WTC11 (cell line): ENCODE results near the gene NCKAP5. TPM values are rescaled to one million over a fixed set of nuclear protein-coding genes. Genes with fewer than 3 reads are reported as not detected.

ENCODE experiments used
- ATAC-seq: fragments of 200-7000 bp; cut with Tn5 transposase; 2 replicates; pipeline ENCODE4 v1.10.0; 2021; ENCODE audit warnings: mild to moderate bottlenecking, moderate library complexity
- CTCF ChIA-PET: fragments of 300-600 bp; sonication (Branson Sonifier 250); formaldehyde crosslinking; loops from one replicate; lab custom pipeline; 2021; ENCODE audit warnings: antibody characterized with exemption; lab: Charles Lee
- POLR2A ChIA-PET: fragments of 350-600 bp; sonication (Branson Sonifier 250); formaldehyde crosslinking; loops from one replicate; lab custom pipeline; 2021; ENCODE audit warnings: antibody characterized with exemption; lab: Charles Lee
- DNase-seq: peaks from one replicate; pipeline ENCODE4 v3.0.0; 2021; ENCODE audit warnings: low spot score
- H3K27ac Mint-ChIP-seq: 2 replicates; pipeline ENCODE4 v1.8.0; 2021; ENCODE audit warnings: mixed read lengths
- H3K27me3 Mint-ChIP-seq: 2 replicates; pipeline ENCODE4 v1.8.0; 2021; ENCODE audit warnings: low read depth, mild to moderate bottlenecking, moderate library complexity, mixed read lengths
- H3K36me3 Mint-ChIP-seq: 2 replicates; pipeline ENCODE4 v1.8.0; 2021; ENCODE audit warnings: mixed read lengths
- H3K4me1 Mint-ChIP-seq: 2 replicates; pipeline ENCODE4 v1.8.0; 2022; ENCODE audit warnings: mixed read lengths
- H3K4me3 Mint-ChIP-seq: 2 replicates; pipeline ENCODE4 v1.8.0; 2021; ENCODE audit warnings: mild to moderate bottlenecking, moderate library complexity, mixed read lengths
- H3K9me3 Mint-ChIP-seq: 2 replicates; pipeline ENCODE4 v1.8.0; 2021; ENCODE audit warnings: mixed read lengths
- AFF4 ChIP-seq: sonication (generic); formaldehyde crosslinking; IDR thresholded peaks from 2 replicates; pipeline ENCODE4 v1.8.1; 2023; ENCODE audit warnings: mild to moderate bottlenecking, missing genetic modification reagents, borderline replicate concordance
- ARID4B ChIP-seq: sonication (generic); formaldehyde crosslinking; IDR thresholded peaks from 2 replicates; pipeline ENCODE4 v1.8.0; 2023; ENCODE audit warnings: missing genetic modification reagents, mild to moderate bottlenecking, borderline replicate concordance
- ATF3 ChIP-seq: sonication (generic); formaldehyde crosslinking; conservative IDR thresholded peaks from 2 replicates; pipeline ENCODE4 v1.8.1; 2022; ENCODE audit warnings: mild to moderate bottlenecking, missing genetic modification reagents
- CREM ChIP-seq: sonication (generic); formaldehyde crosslinking; IDR thresholded peaks from 2 replicates; pipeline ENCODE4 v1.8.1; 2022; ENCODE audit warnings: mild to moderate bottlenecking, missing genetic modification reagents, moderate library complexity
- GRHL2 ChIP-seq: fragments of 250-450 bp; sonication (Bioruptor Pico); IDR thresholded peaks from 2 replicates; pipeline ENCODE4 v1.8.0; 2022; ENCODE audit warnings: mild to moderate bottlenecking, moderate library complexity; ENCODE audit not compliant: insufficient replicate concordance, severe bottlenecking
- GTF2I ChIP-seq: fragments of 250-450 bp; sonication (Bioruptor Pico); conservative IDR thresholded peaks from 2 replicates; pipeline ENCODE4 v1.4.0; 2021; ENCODE audit warnings: mild to moderate bottlenecking
- HMGA2 ChIP-seq: fragments of 250-450 bp; sonication (Bioruptor Pico); IDR thresholded peaks from 2 replicates; pipeline ENCODE4 v1.4.0; 2021; ENCODE audit warnings: mild to moderate bottlenecking, moderate library complexity
- JUN ChIP-seq: sonication (generic); formaldehyde crosslinking; IDR thresholded peaks from 2 replicates; pipeline ENCODE4 v1.8.0; 2023; ENCODE audit warnings: mild to moderate bottlenecking, missing genetic modification reagents
- KAT7 ChIP-seq: sonication (generic); formaldehyde crosslinking; IDR thresholded peaks from 2 replicates; pipeline ENCODE4 v1.8.1; 2023; ENCODE audit warnings: missing genetic modification reagents, mild to moderate bottlenecking, borderline replicate concordance
- MYBL2 ChIP-seq: sonication (generic); formaldehyde crosslinking; IDR thresholded peaks from 2 replicates; pipeline ENCODE4 v1.8.1; 2023; ENCODE audit warnings: mild to moderate bottlenecking, moderate library complexity, missing genetic modification reagents
- RORB ChIP-seq: fragments of 250-450 bp; sonication (Bioruptor Pico); IDR thresholded peaks from 2 replicates; pipeline ENCODE4 v1.9.0; 2021; ENCODE audit warnings: mild to moderate bottlenecking
- TCF7 ChIP-seq: sonication (generic); formaldehyde crosslinking; IDR thresholded peaks from 2 replicates; pipeline ENCODE4 v1.8.0; 2022; ENCODE audit warnings: mild to moderate bottlenecking, low read depth, missing genetic modification reagents, moderate library complexity
- TEAD4 ChIP-seq: sonication (generic); formaldehyde crosslinking; IDR thresholded peaks from 2 replicates; pipeline ENCODE4 v1.8.0; 2022; ENCODE audit warnings: mild to moderate bottlenecking, missing genetic modification reagents
- ZMAT4 ChIP-seq: fragments of 250-450 bp; sonication (Bioruptor Pico); IDR thresholded peaks from 2 replicates; pipeline ENCODE4 v1.9.0; 2021; ENCODE audit warnings: mild to moderate bottlenecking
- ZNF263 ChIP-seq: sonication (generic); formaldehyde crosslinking; IDR thresholded peaks from 2 replicates; pipeline ENCODE4 v1.8.1; 2022; ENCODE audit warnings: low read depth, mild to moderate bottlenecking, moderate library complexity, missing genetic modification reagents
- ZNF396 ChIP-seq: fragments of 250-450 bp; sonication (Bioruptor Pico); IDR thresholded peaks from 2 replicates; pipeline ENCODE4 v1.8.0; 2021; ENCODE audit warnings: mild to moderate bottlenecking, moderate library complexity, borderline replicate concordance
- ZNF416 ChIP-seq: fragments of 250-450 bp; sonication (Bioruptor Pico); IDR thresholded peaks from 2 replicates; pipeline ENCODE4 v1.9.0; 2021; ENCODE audit warnings: mild to moderate bottlenecking, inconsistent platforms
- ZNF425 ChIP-seq: fragments of 250-450 bp; sonication (Bioruptor Pico); conservative IDR thresholded peaks from 2 replicates; pipeline ENCODE4 v1.9.0; 2021; ENCODE audit warnings: mild to moderate bottlenecking
- ZNF532 ChIP-seq: fragments of 250-450 bp; sonication (Bioruptor Pico); IDR thresholded peaks from 2 replicates; pipeline ENCODE4 v1.9.0; 2021; ENCODE audit warnings: mild to moderate bottlenecking, borderline replicate concordance
- ZSCAN18 ChIP-seq: fragments of 250-450 bp; sonication (Bioruptor Pico); IDR thresholded peaks from 2 replicates; pipeline ENCODE4 v2.1.2; 2022; ENCODE audit warnings: mild to moderate bottlenecking, moderate library complexity
- total RNA-seq: library from RNA; stranded (reverse); gene quantifications from 3 replicates; pipeline ENCODE4 v1.2.3, GENCODE V29; 2021

The NCKAP5 gene
- total RNA-seq, 1 experiment from 2014 or later = 0.55 TPM

- Mint-ChIP-seq H3K27ac (no peak overlapping the region), H3K27me3 (no peaks in the 10 kb centered on the region), H3K4me3 (no peak overlapping the region), H3K9me3 (peaks cover 8% of the 10 kb centered on the region), H3K36me3 (no peaks in the 10 kb centered on the region), H3K4me1 (peaks cover 8% of the 10 kb centered on the region; the same call in 1 of the 2 replicates)
- ChIA-PET CTCF (no interaction called here), POLR2A (no interaction called here)
- TF ChIP-seq ZMAT4 (CRISPR knock-in tag) (no peak), JUN (CRISPR knock-in tag) (no peak), HMGA2 (no peak), ZNF532 (CRISPR knock-in tag) (no peak), KAT7 (CRISPR knock-in tag) (no peak), ZNF263 (CRISPR knock-in tag) (no peak), TEAD4 (CRISPR knock-in tag) (no peak), MYBL2 (CRISPR knock-in tag) (no peak), ZNF396 (no peak), ZNF425 (no peak), GRHL2 (no peak), CREM (no peak), ZNF416 (CRISPR knock-in tag) (no peak), TCF7 (CRISPR knock-in tag) (no peak), AFF4 (CRISPR knock-in tag) (no peak), ZSCAN18 (no peak), GTF2I (no peak), RORB (CRISPR knock-in tag) (no peak), ATF3 (CRISPR knock-in tag) (no peak), ARID4B (CRISPR knock-in tag) (no peak)
- ATAC-seq = no peak
- no peak for DNase-seq
These were observed 816.4 kb downstream of the NCKAP5 start for GRCh38 chr2:132751836-132752235.
